Thyroid gland (tissue), 4 donors: ENCODE results near the gene CAMP.

Experiments
- POLR2A ChIP-seq, 2 donors: fragments of 450-650 bp; IDR thresholded peaks; one replicate each; pipeline ENCODE4 v1.6.1; 2017; ENCODE audit warnings: antibody characterized with exemption in 2 of 2, mild to moderate bottlenecking in 2 of 2, moderate library complexity in 1 of 2
- TF ChIP-seq, protein P1 (sequence below), 6 experiments: fragments of 200-600 bp in 3 of 6; fragments of 450-650 bp in 3 of 6; sonication (generic) in 3 of 6; IDR thresholded peaks; one replicate each; pipeline ENCODE4 v1.5.1; 2016 to 2019; ENCODE audit warnings: antibody characterized with exemption in 6 of 6, mild to moderate bottlenecking in 2 of 6, inconsistent platforms in 1 of 6, moderate library complexity in 1 of 6

DNA sequence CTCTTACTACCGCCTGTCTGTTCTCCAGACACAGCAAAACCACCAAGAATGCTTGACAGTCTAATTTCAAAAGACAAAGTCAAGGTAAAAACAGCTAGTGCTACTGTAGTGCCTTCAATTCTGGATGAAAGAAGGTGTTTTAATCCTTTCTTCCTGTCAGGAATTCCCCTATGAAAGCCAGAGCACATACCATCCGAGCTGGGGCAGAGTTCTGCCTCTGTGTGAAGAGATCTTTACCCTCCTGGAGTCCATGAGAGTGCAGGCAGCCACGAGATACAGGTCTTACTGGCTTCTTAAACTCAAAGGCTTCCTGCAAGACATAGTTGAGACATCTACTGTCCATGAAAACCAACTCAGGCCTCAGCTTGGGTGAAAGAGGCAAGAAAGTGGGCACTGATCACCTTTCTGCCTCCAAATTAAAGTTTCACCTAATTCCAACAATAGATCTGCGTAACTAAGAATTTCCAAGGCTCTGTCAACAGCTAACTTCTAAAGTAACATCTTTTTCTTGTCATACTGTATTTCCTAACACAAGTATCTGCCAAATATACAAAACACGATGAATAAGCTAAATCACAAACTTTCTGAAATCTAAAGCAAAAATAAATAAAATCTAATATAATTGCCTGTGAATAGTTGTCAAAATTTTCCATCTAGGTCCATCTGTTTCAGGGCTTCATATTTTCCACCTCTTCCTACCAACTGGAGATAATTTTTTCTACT is 42.6 kb upstream of the CAMP start:
- TF ChIP-seq, protein P1, sequence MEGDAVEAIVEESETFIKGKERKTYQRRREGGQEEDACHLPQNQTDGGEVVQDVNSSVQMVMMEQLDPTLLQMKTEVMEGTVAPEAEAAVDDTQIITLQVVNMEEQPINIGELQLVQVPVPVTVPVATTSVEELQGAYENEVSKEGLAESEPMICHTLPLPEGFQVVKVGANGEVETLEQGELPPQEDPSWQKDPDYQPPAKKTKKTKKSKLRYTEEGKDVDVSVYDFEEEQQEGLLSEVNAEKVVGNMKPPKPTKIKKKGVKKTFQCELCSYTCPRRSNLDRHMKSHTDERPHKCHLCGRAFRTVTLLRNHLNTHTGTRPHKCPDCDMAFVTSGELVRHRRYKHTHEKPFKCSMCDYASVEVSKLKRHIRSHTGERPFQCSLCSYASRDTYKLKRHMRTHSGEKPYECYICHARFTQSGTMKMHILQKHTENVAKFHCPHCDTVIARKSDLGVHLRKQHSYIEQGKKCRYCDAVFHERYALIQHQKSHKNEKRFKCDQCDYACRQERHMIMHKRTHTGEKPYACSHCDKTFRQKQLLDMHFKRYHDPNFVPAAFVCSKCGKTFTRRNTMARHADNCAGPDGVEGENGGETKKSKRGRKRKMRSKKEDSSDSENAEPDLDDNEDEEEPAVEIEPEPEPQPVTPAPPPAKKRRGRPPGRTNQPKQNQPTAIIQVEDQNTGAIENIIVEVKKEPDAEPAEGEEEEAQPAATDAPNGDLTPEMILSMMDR (IDR thresholded peaks at IDR 0.05): no peak
- TF ChIP-seq POLR2A (IDR thresholded peaks at IDR 0.05): no peak
